Measurements from ENCODE around the gene UIMC1. TPM values are rescaled to one million over a fixed set of nuclear protein-coding genes. Genes with fewer than 3 reads are reported as not detected.
A peak's percentile ranks its signal among the peaks of the same experiment; 100 is the strongest.

UIMC1 gene
- total RNA-seq, 5 donors from 2014 or later (not counting 1 experiment from before 2014, with no cell fraction given): 50.0 to 70.3 (median 56.7) TPM

GRCh38 chr5:177020033-177020432, 13.5 kb upstream of the UIMC1 start:
- peaks cover 5 to 27% of the 10 kb centered on the region in 2 experiments for H3K4me1 ChIP-seq (ENCODE audit: control insufficient read depth in 1 of 2, extremely low read depth in 1 of 2, insufficient read depth in 2 of 2, low read length in 2 of 2)
- H3K27ac ChIP-seq (ENCODE audit: low read length): no peak overlapping the region
- H3K27me3 ChIP-seq (replicated peaks in 1 of 2; ENCODE audit: control insufficient read depth in 2 of 2, extremely low read depth in 1 of 2, insufficient read depth in 2 of 2, low read length in 1 of 2): no peaks in the 10 kb centered on the region
- POLR2A ChIA-PET: interaction anchor here in 1 of 2 donors (0.5 to 1.0 kb wide), 2 partner anchors 11 to 13 kb away, joined by 3 to 9 read pairs; no protein-coding TSS in a partner anchor
- no peak for ATAC-seq (replicated peaks in 1 of 4)
- H3K9me3 Mint-ChIP-seq: no peaks in the 10 kb centered on the region
- no peak overlapping the region for H3K4me3 ChIP-seq (ENCODE audit: control insufficient read depth in 1 of 2, extremely low read depth in 1 of 2, low read length in 1 of 2)
- CTCF ChIA-PET: interaction anchor here in 1 of 2 donors (1.3 kb wide), 1 partner anchor 14 kb away, joined by 3 read pairs; no protein-coding TSS in a partner anchor
- H3K27me3 Mint-ChIP-seq: no peaks in the 10 kb centered on the region
- peaks cover 4% of the 10 kb centered on the region for H3K36me3 Mint-ChIP-seq
- WGBS (ENCODE audit: insufficient coverage): 100% methylated on average over 2 of the region's 2 CpGs
- H3K9me3 ChIP-seq: no peaks in the 10 kb centered on the region
- no peak overlapping the region for H3K27ac Mint-ChIP-seq
- peaks cover 31 to 41% (median 35%) of the 10 kb centered on the region in 3 donors for H3K4me1 Mint-ChIP-seq
- no peaks in the 10 kb centered on the region for H3K36me3 ChIP-seq (ENCODE audit: control insufficient read depth in 2 of 2, extremely low read depth in 1 of 2, insufficient read depth in 1 of 2, low read length in 1 of 2)
- no peak for DNase-seq
- H3K4me3 Mint-ChIP-seq: no peak overlapping the region

DNA sequence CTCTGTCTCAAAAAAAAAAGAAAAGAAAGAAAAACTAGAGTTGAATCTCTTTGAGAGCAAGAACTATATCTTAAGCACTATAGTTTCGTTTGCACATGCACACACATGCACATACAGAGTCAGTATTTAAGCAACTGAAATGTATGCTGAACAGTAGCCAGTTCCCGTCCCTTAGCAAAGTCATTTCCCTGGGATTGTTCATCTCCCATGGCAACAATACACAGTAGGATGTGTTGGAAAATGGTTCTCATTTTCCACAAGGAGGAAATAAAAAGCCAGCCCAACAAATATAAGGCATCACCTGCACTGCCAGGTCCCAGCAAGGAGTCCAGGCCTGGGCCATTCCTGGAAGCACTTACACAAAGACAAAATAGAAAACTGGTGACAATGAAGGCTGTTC, 11.8 kb upstream of the UIMC1 start:
- WGBS (ENCODE audit: insufficient coverage): no CpG with 5 or more reads among the region's 2 CpGs
- ChIA-PET CTCF (no interaction called here), POLR2A (no interaction called here)
- no peak for DNase-seq
- H3K4me1 ChIP-seq (ENCODE audit: control insufficient read depth in 1 of 2, extremely low read depth in 1 of 2, insufficient read depth in 2 of 2, low read length in 2 of 2): peaks cover 4 to 19% of the 10 kb centered on the region in 2 experiments
- H3K9me3 Mint-ChIP-seq: no peaks in the 10 kb centered on the region
- no peak for ATAC-seq (replicated peaks in 1 of 4)
- no peaks in the 10 kb centered on the region for H3K36me3 Mint-ChIP-seq
- no peak overlapping the region for H3K27ac Mint-ChIP-seq
- H3K4me3 Mint-ChIP-seq: no peak overlapping the region
- H3K27ac ChIP-seq (ENCODE audit: low read length): no peak overlapping the region
- H3K9me3 ChIP-seq: no peaks in the 10 kb centered on the region
- no peak overlapping the region for H3K4me3 ChIP-seq (ENCODE audit: control insufficient read depth in 1 of 2, extremely low read depth in 1 of 2, low read length in 1 of 2)
- H3K27me3 Mint-ChIP-seq: no peaks in the 10 kb centered on the region
- H3K27me3 ChIP-seq (replicated peaks in 1 of 2; ENCODE audit: control insufficient read depth in 2 of 2, extremely low read depth in 1 of 2, insufficient read depth in 2 of 2, low read length in 1 of 2): no peaks in the 10 kb centered on the region
- no peaks in the 10 kb centered on the region for H3K36me3 ChIP-seq (ENCODE audit: control insufficient read depth in 2 of 2, extremely low read depth in 1 of 2, insufficient read depth in 1 of 2, low read length in 1 of 2)
- peaks cover 18 to 27% (median 21%) of the 10 kb centered on the region in 3 donors for H3K4me1 Mint-ChIP-seq

GRCh38 chr5:177015156-177015555, 8.6 kb upstream of the UIMC1 start:
- no peak overlapping the region for H3K4me3 Mint-ChIP-seq
- Histone ChIP-seq H3K27ac (ENCODE audit: low read length) (no peak overlapping the region), H3K9me3 (no peaks in the 10 kb centered on the region), H3K4me3 (ENCODE audit: control insufficient read depth in 1 of 2, extremely low read depth in 1 of 2, low read length in 1 of 2) (no peak overlapping the region), H3K27me3 (replicated peaks in 1 of 2; ENCODE audit: control insufficient read depth in 2 of 2, extremely low read depth in 1 of 2, insufficient read depth in 2 of 2, low read length in 1 of 2) (no peaks in the 10 kb centered on the region), H3K4me1 (ENCODE audit: control insufficient read depth in 1 of 2, extremely low read depth in 1 of 2, insufficient read depth in 2 of 2, low read length in 2 of 2) (no peaks in the 10 kb centered on the region), H3K36me3 (ENCODE audit: control insufficient read depth in 2 of 2, extremely low read depth in 1 of 2, insufficient read depth in 1 of 2, low read length in 1 of 2) (no peaks in the 10 kb centered on the region)
- WGBS (ENCODE audit: insufficient coverage): 100% methylated on average over 2 of the region's 4 CpGs
- POLR2A ChIA-PET: interaction anchor here in 1 of 2 donors (0.6 kb wide), 1 partner anchor 29 kb away, joined by 4 read pairs; no protein-coding TSS in a partner anchor
- peaks cover 0 to 2% (median under 1%) of the 10 kb centered on the region in 3 donors for H3K4me1 Mint-ChIP-seq
- no peak overlapping the region for H3K27ac Mint-ChIP-seq
- H3K36me3 Mint-ChIP-seq: no peaks in the 10 kb centered on the region
- H3K27me3 Mint-ChIP-seq: no peaks in the 10 kb centered on the region
- no peaks in the 10 kb centered on the region for H3K9me3 Mint-ChIP-seq
- ATAC-seq (replicated peaks in 1 of 4): no peak
- DNase-seq: no peak
- CTCF ChIA-PET: no interaction called here

DNA sequence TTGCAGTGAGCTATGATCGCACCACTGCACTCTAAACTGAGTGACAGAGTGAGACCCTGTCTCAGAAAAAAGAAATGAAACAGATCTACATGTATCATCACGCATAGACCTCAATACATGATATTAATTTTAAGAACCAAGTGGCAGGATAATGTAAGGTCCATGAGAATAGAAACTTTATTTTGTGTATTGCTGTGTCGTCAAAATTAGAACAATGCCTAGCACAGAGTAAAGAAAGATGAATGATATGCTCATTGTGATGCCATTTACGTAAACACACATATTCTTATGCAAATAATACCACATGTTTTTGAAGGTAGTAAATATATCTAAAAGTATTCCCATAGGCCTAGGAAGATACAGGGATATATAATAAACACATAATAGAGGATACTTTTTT, 3.6 kb upstream of the UIMC1 start:
- Histone ChIP-seq H3K36me3 (ENCODE audit: control insufficient read depth in 2 of 2, extremely low read depth in 1 of 2, insufficient read depth in 1 of 2, low read length in 1 of 2) (no peaks in the 10 kb centered on the region), H3K9me3 (no peaks in the 10 kb centered on the region), H3K27ac (ENCODE audit: low read length) (no peak overlapping the region), H3K4me3 (ENCODE audit: control insufficient read depth in 1 of 2, extremely low read depth in 1 of 2, low read length in 1 of 2) (no peak overlapping the region), H3K4me1 (ENCODE audit: control insufficient read depth in 1 of 2, extremely low read depth in 1 of 2, insufficient read depth in 2 of 2, low read length in 2 of 2) (peaks cover 5 to 12% of the 10 kb centered on the region in 2 experiments), H3K27me3 (replicated peaks in 1 of 2; ENCODE audit: control insufficient read depth in 2 of 2, extremely low read depth in 1 of 2, insufficient read depth in 2 of 2, low read length in 1 of 2) (no peaks in the 10 kb centered on the region)
- ATAC-seq (replicated peaks in 1 of 4) (no peak), DNase-seq (no peak)
- WGBS (ENCODE audit: insufficient coverage): no CpG with 5 or more reads among the region's 4 CpGs
- Mint-ChIP-seq H3K36me3 (no peaks in the 10 kb centered on the region), H3K4me3 (no peak overlapping the region), H3K9me3 (peaks cover 0 to 4% (median 4%) of the 10 kb centered on the region in 3 donors), H3K27me3 (no peaks in the 10 kb centered on the region), H3K27ac (no peak overlapping the region), H3K4me1 (peaks cover 10 to 16% (median 10%) of the 10 kb centered on the region in 3 donors)
- ChIA-PET POLR2A (no interaction called here), CTCF (no interaction called here)

GRCh38 chr5:177008716-177009115, 2.1 kb upstream of the UIMC1 start:
- Histone ChIP-seq H3K4me1 (ENCODE audit: control insufficient read depth in 1 of 2, extremely low read depth in 1 of 2, insufficient read depth in 2 of 2, low read length in 2 of 2) (peaks cover 12 to 20% of the 10 kb centered on the region in 2 experiments), H3K27ac (ENCODE audit: low read length) (no peak overlapping the region), H3K27me3 (replicated peaks in 1 of 2; ENCODE audit: control insufficient read depth in 2 of 2, extremely low read depth in 1 of 2, insufficient read depth in 2 of 2, low read length in 1 of 2) (no peaks in the 10 kb centered on the region), H3K9me3 (no peaks in the 10 kb centered on the region), H3K4me3 (ENCODE audit: control insufficient read depth in 1 of 2, extremely low read depth in 1 of 2, low read length in 1 of 2) (no peak overlapping the region), H3K36me3 (ENCODE audit: control insufficient read depth in 2 of 2, extremely low read depth in 1 of 2, insufficient read depth in 1 of 2, low read length in 1 of 2) (no peaks in the 10 kb centered on the region)
- DNase-seq: no peak
- Mint-ChIP-seq H3K27ac (no peak overlapping the region), H3K4me3 (peak overlapping the region in 1 of 3 donors; percentile 46), H3K9me3 (peaks cover 0 to 4% (median 4%) of the 10 kb centered on the region in 3 donors), H3K4me1 (peaks cover 22 to 27% (median 23%) of the 10 kb centered on the region in 3 donors), H3K27me3 (no peaks in the 10 kb centered on the region), H3K36me3 (no peaks in the 10 kb centered on the region)
- ATAC-seq (replicated peaks in 1 of 4): no peak
- ChIA-PET CTCF (no interaction called here), POLR2A (interaction anchor here in 1 of 2 donors (1.5 kb wide), 1 partner anchor 11 kb away, joined by 9 read pairs; no protein-coding TSS in a partner anchor)
- no CpG with 5 or more reads among the region's 2 CpGs for WGBS (ENCODE audit: insufficient coverage)

- DNase-seq (peak in 34 of 35 experiments; percentile 23 to 75 (median 50)), ATAC-seq (replicated peaks in 1 of 4) (peak; percentile 59 to 70 (median 66))
- Histone ChIP-seq H3K4me3 (ENCODE audit: control insufficient read depth in 1 of 2, extremely low read depth in 1 of 2, low read length in 1 of 2) (peak overlapping the region; percentile 87 to 95), H3K9me3 (no peaks in the 10 kb centered on the region), H3K27ac (ENCODE audit: low read length) (peak overlapping the region; percentile 71), H3K4me1 (ENCODE audit: control insufficient read depth in 1 of 2, extremely low read depth in 1 of 2, insufficient read depth in 2 of 2, low read length in 2 of 2) (peaks cover 14 to 22% of the 10 kb centered on the region in 2 experiments), H3K36me3 (ENCODE audit: control insufficient read depth in 2 of 2, extremely low read depth in 1 of 2, insufficient read depth in 1 of 2, low read length in 1 of 2) (no peaks in the 10 kb centered on the region), H3K27me3 (replicated peaks in 1 of 2; ENCODE audit: control insufficient read depth in 2 of 2, extremely low read depth in 1 of 2, insufficient read depth in 2 of 2, low read length in 1 of 2) (no peaks in the 10 kb centered on the region)
- CTCF ChIA-PET: interaction anchor here in 1 of 2 donors (0.6 to 1.3 kb wide), 4 partner anchors 9 to 348 kb away, joined by 3 to 4 read pairs (median 3); partner anchors contain the start of gene ZNF346
- Mint-ChIP-seq H3K4me1 (peaks cover 33 to 37% (median 35%) of the 10 kb centered on the region in 3 donors), H3K27ac (peak overlapping the region; percentile 87 to 91), H3K36me3 (peaks cover 4% of the 10 kb centered on the region), H3K9me3 (peaks cover 0 to 4% (median 4%) of the 10 kb centered on the region in 3 donors), H3K4me3 (peak overlapping the region; percentile 93 to 96 (median 94)), H3K27me3 (no peaks in the 10 kb centered on the region)
- POLR2A ChIA-PET: interaction anchor here in 1 of 2 donors (0.5 to 0.7 kb wide), 3 partner anchors 26 to 262 kb away, joined by 3 to 5 read pairs (median 3); no protein-coding TSS in a partner anchor
- under 1% methylated on average over 46 of the region's 51 CpGs for whole genome bisulfite sequencing (ENCODE audit: insufficient coverage)
Measured at GRCh38 chr5:177005619-177006264, 837 bp downstream of the UIMC1 start.
